WI38 (cell line): Measurements from ENCODE around the gene APC.
"Not testable (repeated sequence)": the region's sequence is repeated elsewhere in the genome, so short reads cannot be mapped to it uniquely, and the experiment has no call there.

ENCODE experiments used
- H3K4me3 ChIP-seq: 2 replicates; pipeline ENCODE4 v1.5.1; 2011; ENCODE audit warnings: low read depth, mild to moderate bottlenecking, control low read depth, low read length
- TF ChIP-seq, protein P1 (sequence below): IDR thresholded peaks from 2 replicates; pipeline ENCODE4 v1.5.1; 2012; ENCODE audit warnings: low read depth, mild to moderate bottlenecking, control low read depth, low read length

Gene APC

DNA sequence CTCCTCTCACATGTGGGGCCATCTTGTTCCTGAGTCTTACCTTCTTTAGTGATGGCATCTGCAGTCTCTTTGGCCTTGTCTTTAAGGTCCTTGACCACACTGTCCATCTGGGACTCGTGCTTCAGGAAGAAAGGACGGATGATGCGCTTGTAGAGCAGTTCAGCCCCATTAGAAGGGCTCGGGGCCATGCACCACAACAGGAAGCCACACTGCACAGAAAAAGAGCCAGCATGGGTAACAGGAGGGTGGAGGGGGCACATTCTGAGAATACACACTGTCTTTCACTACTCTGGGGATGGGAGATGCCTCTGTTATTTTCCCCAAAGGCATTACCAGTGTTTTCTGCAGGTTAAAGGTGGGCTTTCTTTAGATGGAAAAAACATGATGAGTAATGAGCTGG lies 149.3 kb downstream of the APC start:
- TF ChIP-seq, protein P1, sequence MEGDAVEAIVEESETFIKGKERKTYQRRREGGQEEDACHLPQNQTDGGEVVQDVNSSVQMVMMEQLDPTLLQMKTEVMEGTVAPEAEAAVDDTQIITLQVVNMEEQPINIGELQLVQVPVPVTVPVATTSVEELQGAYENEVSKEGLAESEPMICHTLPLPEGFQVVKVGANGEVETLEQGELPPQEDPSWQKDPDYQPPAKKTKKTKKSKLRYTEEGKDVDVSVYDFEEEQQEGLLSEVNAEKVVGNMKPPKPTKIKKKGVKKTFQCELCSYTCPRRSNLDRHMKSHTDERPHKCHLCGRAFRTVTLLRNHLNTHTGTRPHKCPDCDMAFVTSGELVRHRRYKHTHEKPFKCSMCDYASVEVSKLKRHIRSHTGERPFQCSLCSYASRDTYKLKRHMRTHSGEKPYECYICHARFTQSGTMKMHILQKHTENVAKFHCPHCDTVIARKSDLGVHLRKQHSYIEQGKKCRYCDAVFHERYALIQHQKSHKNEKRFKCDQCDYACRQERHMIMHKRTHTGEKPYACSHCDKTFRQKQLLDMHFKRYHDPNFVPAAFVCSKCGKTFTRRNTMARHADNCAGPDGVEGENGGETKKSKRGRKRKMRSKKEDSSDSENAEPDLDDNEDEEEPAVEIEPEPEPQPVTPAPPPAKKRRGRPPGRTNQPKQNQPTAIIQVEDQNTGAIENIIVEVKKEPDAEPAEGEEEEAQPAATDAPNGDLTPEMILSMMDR: no peak

DNA sequence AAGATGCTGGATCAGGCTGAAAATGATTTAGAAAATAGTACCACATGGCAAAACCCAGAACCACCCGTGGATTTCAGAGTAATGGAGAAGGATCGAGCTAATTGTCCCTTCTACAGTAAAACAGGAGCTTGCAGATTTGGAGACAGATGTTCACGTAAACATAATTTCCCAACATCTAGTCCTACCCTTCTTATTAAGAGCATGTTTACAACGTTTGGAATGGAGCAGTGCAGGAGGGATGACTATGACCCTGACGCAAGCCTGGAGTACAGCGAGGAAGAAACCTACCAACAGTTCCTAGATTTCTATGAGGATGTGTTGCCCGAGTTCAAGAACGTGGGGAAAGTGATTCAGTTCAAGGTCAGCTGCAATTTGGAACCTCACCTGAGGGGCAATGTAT lies 154.4 kb downstream of the APC start:
- not testable (repeated sequence) for H3K4me3 ChIP-seq

More for the DNA sequence above, 149.3 kb downstream of the APC start:
- H3K4me3 ChIP-seq: no peak overlapping the region

DNA sequence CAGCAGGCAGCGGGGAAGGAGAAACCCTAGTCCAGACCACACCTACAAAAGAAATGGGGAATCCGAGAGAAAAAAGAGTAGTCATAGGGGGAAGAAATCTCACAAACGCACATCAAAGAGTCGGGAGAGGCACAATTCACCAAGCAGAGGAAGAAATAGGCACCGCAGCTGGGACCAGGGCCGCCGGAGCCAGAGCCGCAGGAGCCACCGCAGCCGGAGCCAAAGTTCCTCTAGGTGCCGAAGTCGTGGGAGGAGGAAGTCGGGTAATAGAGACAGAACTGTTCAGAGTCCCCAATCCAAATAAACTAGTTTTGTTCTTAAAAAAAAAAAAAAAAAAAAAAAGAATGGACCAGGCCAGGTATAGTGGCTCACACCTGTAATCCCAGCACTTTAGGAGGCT lies 155.1 kb downstream of the APC start:
- TF ChIP-seq, protein P1: no peak
- H3K4me3 ChIP-seq: no peak overlapping the region

DNA sequence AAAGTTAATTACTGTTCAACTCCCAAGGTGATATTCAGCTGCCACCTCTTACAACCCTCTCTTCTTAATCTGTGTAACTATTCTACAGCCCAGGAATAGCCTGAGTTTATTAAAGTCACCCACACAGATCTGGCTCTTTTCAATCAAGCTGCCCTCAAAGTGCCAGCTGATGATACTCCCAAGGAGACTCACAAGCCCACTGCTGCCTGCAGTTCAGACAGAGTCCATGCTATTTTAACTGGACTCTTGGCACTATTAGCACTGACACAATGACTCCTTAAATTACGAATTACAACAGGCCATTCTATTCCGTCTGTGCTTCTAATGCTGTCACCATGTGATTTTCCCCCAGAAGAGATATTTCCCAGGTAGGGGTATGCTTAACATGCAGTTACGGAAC lies 158.0 kb downstream of the APC start:
- no peak overlapping the region for H3K4me3 ChIP-seq
- TF ChIP-seq, protein P1: no peak
